Nephron progenitor cell (in vitro differentiated cells): ENCODE data around the gene SPDEF.

Experiments
- DNase-seq: peaks from one replicate; pipeline ENCODE4 v3.0.0; 2021
- H3K27ac Mint-ChIP-seq: 2 replicates; pipeline ENCODE4 v1.8.0; 2021; ENCODE audit warnings: mild to moderate bottlenecking, moderate library complexity, mixed read lengths
- H3K27me3 Mint-ChIP-seq: 2 replicates; pipeline ENCODE4 v1.8.0; 2021; ENCODE audit warnings: mild to moderate bottlenecking, low read depth, mixed read lengths; ENCODE audit not compliant: poor library complexity
- H3K36me3 Mint-ChIP-seq: 2 replicates; pipeline ENCODE4 v1.8.0; 2021; ENCODE audit warnings: low read depth, mixed read lengths
- H3K4me1 Mint-ChIP-seq: 2 replicates; pipeline ENCODE4 v1.8.0; 2021; ENCODE audit warnings: mixed read lengths
- H3K4me3 Mint-ChIP-seq: 2 replicates; pipeline ENCODE4 v1.8.0; 2021; ENCODE audit warnings: mild to moderate bottlenecking, moderate library complexity, mixed read lengths
- H3K9me3 Mint-ChIP-seq: 2 replicates; pipeline ENCODE4 v1.8.0; 2021; ENCODE audit warnings: mild to moderate bottlenecking, moderate library complexity, mixed read lengths
- CTCF ChIP-seq: fragments of 200-600 bp; sonication (generic); IDR thresholded peaks from 2 replicates; pipeline ENCODE4 v1.5.0; 2021; ENCODE audit warnings: antibody characterized with exemption

Gene SPDEF

DNA sequence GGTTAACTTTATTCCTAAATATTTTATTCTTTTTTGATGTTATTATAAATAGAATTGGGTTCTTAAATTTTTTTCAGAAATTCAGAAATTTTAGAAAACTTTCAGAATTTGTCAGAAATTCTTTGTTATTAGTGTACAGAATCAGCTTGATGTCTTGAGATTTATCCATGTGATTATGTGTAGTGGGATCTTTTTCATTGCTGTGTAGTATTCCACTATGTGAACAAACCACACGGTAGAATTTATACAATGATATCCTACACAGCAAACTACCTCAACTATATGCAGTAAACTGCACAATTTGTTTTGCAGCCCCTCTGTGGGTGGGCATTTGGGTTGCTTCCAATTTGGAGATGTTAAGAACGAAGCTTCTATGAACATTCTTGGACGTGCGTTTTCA is 46.3 kb downstream of the SPDEF start:
- Mint-ChIP-seq H3K9me3 (peaks cover 18% of the 10 kb centered on the region), H3K4me3 (no peak overlapping the region), H3K27ac (no peak overlapping the region), H3K27me3 (peaks cover 23% of the 10 kb centered on the region), H3K4me1 (peaks cover 49% of the 10 kb centered on the region), H3K36me3 (peaks cover 6% of the 10 kb centered on the region)
- TF ChIP-seq CTCF = no peak
- no peak for DNase-seq

- peaks cover 36% of the 10 kb centered on the region for H3K4me1 Mint-ChIP-seq
- peaks cover 12% of the 10 kb centered on the region for H3K27me3 Mint-ChIP-seq
- no peak overlapping the region for H3K27ac Mint-ChIP-seq
- peaks cover 6% of the 10 kb centered on the region for H3K36me3 Mint-ChIP-seq
- TF ChIP-seq CTCF = no peak
- peaks cover 18% of the 10 kb centered on the region for H3K9me3 Mint-ChIP-seq
- no peak for DNase-seq
- no peak overlapping the region for H3K4me3 Mint-ChIP-seq
Observed at GRCh38 chr6:34508425-34508824, 47.7 kb downstream of the SPDEF start.

GRCh38 chr6:34506718-34507117 is 49.4 kb downstream of the SPDEF start:
- peaks cover 6% of the 10 kb centered on the region for H3K36me3 Mint-ChIP-seq
- no peak overlapping the region for H3K27ac Mint-ChIP-seq
- no peak overlapping the region for H3K4me3 Mint-ChIP-seq
- no peak for TF ChIP-seq CTCF
- H3K27me3 Mint-ChIP-seq = peaks cover 10% of the 10 kb centered on the region
- peaks cover 20% of the 10 kb centered on the region for H3K4me1 Mint-ChIP-seq
- no peak for DNase-seq
- peaks cover 26% of the 10 kb centered on the region for H3K9me3 Mint-ChIP-seq

DNA sequence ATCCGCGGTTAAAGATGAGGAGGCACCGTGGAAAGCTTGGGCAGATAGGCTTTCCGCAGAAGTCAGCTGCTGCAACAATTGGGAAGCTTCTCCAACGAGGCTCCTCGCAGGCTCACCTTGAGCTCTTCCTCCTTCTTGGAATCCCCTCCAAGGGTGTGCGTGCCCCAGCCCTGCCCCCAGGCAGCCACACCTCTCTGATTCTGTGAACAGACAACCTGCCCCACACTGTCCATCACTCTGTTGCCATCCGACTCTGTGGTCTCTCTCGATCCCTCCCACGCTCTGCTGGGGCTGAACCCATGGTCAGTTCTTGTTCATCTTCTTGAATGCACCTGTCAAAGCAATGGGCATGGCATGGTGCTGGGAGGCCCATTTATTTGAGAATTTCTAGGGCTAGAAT is 58.7 kb downstream of the SPDEF start:
- DNase-seq = no peak
- TF ChIP-seq CTCF = no peak
- H3K36me3 Mint-ChIP-seq = no peaks in the 10 kb centered on the region
- peaks cover 32% of the 10 kb centered on the region for H3K9me3 Mint-ChIP-seq
- no peak overlapping the region for H3K27ac Mint-ChIP-seq
- H3K27me3 Mint-ChIP-seq = peaks cover 36% of the 10 kb centered on the region
- H3K4me1 Mint-ChIP-seq = no peaks in the 10 kb centered on the region
- no peak overlapping the region for H3K4me3 Mint-ChIP-seq

DNA sequence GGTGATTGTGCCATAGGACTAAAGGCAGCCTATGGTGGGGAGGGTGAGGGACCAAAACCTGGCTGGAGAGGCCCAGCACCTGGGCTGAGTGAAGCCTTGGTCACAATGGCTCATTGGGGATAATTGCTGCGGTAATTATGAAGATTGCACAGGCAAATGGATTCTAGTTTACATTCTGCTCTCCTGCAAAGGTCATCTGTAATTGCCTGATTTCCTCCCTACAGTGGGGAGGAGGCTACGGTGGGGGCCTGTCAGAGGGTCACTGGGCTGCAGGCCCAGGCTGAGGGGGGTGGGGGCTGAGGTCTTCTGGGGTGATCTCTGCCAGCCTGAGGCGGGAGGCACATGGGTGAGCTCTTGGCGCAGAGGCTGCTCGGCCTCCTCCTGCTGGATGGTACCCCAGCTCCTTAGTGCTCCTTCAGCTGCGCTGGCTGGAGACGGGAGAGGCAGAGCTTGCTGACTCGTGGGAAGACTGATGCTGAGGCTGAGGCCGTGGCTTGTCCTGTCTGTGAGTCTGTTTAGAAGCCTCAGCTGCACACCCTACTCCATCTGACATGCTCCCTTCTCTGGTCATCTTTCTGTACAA is 59.9 kb downstream of the SPDEF start:
- Mint-ChIP-seq H3K27me3 (peaks cover 38% of the 10 kb centered on the region), H3K4me3 (no peak overlapping the region), H3K9me3 (peaks cover 23% of the 10 kb centered on the region), H3K27ac (no peak overlapping the region), H3K4me1 (peaks cover 8% of the 10 kb centered on the region), H3K36me3 (no peaks in the 10 kb centered on the region)
- no peak for DNase-seq
- no peak for TF ChIP-seq CTCF

DNA sequence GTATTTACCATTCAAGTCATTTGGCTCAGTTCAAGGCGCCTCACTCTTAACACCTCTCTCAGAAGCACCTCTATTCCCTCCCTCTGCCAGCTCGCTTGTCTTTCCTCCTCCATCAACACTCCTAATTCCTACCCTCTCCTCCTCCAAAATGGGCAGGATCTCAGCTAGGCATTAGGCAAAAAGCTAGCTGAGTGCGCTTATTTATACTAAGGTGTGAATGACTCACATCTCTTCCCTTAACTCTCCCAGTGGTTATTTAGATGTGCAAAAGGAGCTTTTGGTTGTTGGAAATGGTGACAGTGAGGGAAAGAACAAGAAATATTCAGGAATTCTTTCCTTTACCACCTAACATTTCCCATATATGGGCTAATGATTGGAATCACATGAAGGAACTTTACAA is 61.2 kb downstream of the SPDEF start:
- DNase-seq = no peak
- Mint-ChIP-seq H3K9me3 (peaks cover 11% of the 10 kb centered on the region), H3K27ac (no peak overlapping the region), H3K27me3 (peaks cover 40% of the 10 kb centered on the region), H3K4me3 (no peak overlapping the region), H3K36me3 (no peaks in the 10 kb centered on the region), H3K4me1 (peaks cover 19% of the 10 kb centered on the region)
- TF ChIP-seq CTCF = no peak
